Mucosa of descending colon (tissue), 3 donors: Measurements from ENCODE around the gene AOPEP. TPM values are rescaled to one million over a fixed set of nuclear protein-coding genes. Genes with fewer than 3 reads are reported as not detected.

Source experiments
- ATAC-seq: fragments of 200-7000 bp; cut with Tn5 transposase; one replicate; pipeline ENCODE4 v1.9.1; 2020; ENCODE audit warnings: mild to moderate bottlenecking, moderate library complexity
- DNase-seq, 3 donors: peaks; one replicate each; pipeline ENCODE4 v3.0.0-alpha.2; 2020
- H3K36me3 ChIP-seq: fragments of 200-600 bp; one replicate; pipeline ENCODE4 v1.8.0; 2021; ENCODE audit warnings: low read depth, mild to moderate bottlenecking
- H3K4me1 ChIP-seq: fragments of 200-600 bp; one replicate; pipeline ENCODE4 v1.8.0; 2021; ENCODE audit warnings: low read depth, mild to moderate bottlenecking
- H3K4me3 ChIP-seq: fragments of 200-600 bp; one replicate; pipeline ENCODE4 v1.8.0; 2021; ENCODE audit warnings: mild to moderate bottlenecking
- H3K9me3 ChIP-seq: fragments of 200-600 bp; one replicate; pipeline ENCODE4 v1.8.0; 2021; ENCODE audit warnings: mild to moderate bottlenecking
- intact Hi-C, 2 donors: fragments of 100-400 bp; cut with DNase I in 1 of 2; cut with micrococcal nuclease in 1 of 2; formaldehyde crosslinking; loops; one replicate each; pipeline versions ENCODE4 v1.11.0 to v1.11.1; 2022; cut with DNase I, micrococcal nuclease
- total RNA-seq, 3 donors: library from RNA; stranded (reverse); fragmentation: NEBNext Ultra II Directional in 2 of 3; extraction: Animal tissue kit (Norgen Biotek cat#: 25700) in 2 of 3; gene quantifications; one replicate each; pipeline versions ENCODE4 v1.2.1 to v1.2.4, GENCODE V29; 2021 to 2023
- TF ChIP-seq, protein P1 (sequence below): fragments of 200-600 bp; IDR thresholded peaks from one replicate; pipeline ENCODE4 v1.8.0; 2022; ENCODE audit warnings: antibody characterized with exemption, mild to moderate bottlenecking
- donor health status: DM: no; HTN: no; CAD: no; lungs with moderate emphysema.
- donor health status: DM: no; HTN: no; CAD: no.
- donor health status: DM: no; HTN: yes; CAD: no.

AOPEP gene
- total RNA-seq, 3 donors from 2014 or later: 47.5 to 102 (median 57.8) TPM

- peaks cover 7% of the 10 kb centered on the region for H3K36me3 ChIP-seq
- ATAC-seq (no peak), DNase-seq (no peak)
- H3K4me3 ChIP-seq: no peak overlapping the region
- peaks cover 42% of the 10 kb centered on the region for H3K4me1 ChIP-seq
- no peaks in the 10 kb centered on the region for H3K9me3 ChIP-seq
- intact Hi-C loops: no loop called here
- TF ChIP-seq, protein P1, sequence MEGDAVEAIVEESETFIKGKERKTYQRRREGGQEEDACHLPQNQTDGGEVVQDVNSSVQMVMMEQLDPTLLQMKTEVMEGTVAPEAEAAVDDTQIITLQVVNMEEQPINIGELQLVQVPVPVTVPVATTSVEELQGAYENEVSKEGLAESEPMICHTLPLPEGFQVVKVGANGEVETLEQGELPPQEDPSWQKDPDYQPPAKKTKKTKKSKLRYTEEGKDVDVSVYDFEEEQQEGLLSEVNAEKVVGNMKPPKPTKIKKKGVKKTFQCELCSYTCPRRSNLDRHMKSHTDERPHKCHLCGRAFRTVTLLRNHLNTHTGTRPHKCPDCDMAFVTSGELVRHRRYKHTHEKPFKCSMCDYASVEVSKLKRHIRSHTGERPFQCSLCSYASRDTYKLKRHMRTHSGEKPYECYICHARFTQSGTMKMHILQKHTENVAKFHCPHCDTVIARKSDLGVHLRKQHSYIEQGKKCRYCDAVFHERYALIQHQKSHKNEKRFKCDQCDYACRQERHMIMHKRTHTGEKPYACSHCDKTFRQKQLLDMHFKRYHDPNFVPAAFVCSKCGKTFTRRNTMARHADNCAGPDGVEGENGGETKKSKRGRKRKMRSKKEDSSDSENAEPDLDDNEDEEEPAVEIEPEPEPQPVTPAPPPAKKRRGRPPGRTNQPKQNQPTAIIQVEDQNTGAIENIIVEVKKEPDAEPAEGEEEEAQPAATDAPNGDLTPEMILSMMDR: no peak
Measured at GRCh38 chr9:95089257-95090022, 362.9 kb downstream of the AOPEP start.

- Histone ChIP-seq H3K4me1 (peaks cover 42% of the 10 kb centered on the region), H3K36me3 (peaks cover 7% of the 10 kb centered on the region), H3K9me3 (no peaks in the 10 kb centered on the region), H3K4me3 (no peak overlapping the region)
- DNase-seq: peak in 1 of 3 donors; percentile 66
- TF ChIP-seq, protein P1: no peak
- ATAC-seq: peak; percentile 17
- intact Hi-C loops: no loop called here
Measured at GRCh38 chr9:95090023-95090791, 363.7 kb downstream of the AOPEP start.

GRCh38 chr9:95090871-95091577 lies 364.5 kb downstream of the AOPEP start:
- ATAC-seq (no peak), DNase-seq (no peak)
- Histone ChIP-seq H3K9me3 (no peaks in the 10 kb centered on the region), H3K4me3 (no peak overlapping the region), H3K4me1 (peaks cover 42% of the 10 kb centered on the region), H3K36me3 (peaks cover 4% of the 10 kb centered on the region)
- intact Hi-C loops: no loop called here
- TF ChIP-seq, protein P1: no peak

DNA sequence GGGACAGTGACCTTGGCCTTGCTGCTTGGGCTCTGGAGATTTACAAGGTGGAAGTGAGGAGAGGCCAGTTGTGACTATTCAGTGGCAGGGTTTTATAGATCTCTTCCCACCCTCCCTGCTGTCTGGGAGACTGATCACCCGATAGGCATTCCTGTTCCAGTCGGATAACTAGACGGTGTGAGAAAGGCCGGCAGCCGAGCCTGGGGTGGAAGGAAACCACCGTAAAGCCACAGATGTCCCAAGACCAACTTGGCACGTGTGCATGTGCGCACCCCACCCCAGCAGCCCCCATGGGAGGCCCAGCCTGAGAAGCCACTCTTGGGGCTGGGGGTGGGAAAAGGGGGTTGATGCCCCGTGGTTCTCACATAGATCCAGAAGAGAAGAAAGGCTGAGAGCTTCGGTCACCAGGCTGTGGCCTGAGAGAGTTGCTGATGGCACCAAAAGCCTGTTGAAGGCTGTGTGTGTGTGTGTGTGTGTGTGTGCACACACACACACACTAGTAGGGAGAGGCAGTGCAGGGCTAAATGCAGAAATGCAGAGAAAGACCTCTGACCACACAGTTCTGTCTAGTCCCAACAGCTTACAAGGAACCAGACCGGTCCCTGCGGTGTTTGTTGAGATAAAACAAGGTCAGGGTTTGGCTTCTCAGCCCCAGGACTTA lies 365.2 kb downstream of the AOPEP start:
- no peaks in the 10 kb centered on the region for H3K9me3 ChIP-seq
- ATAC-seq (peak; percentile 41), DNase-seq (no peak)
- intact Hi-C loops: no loop called here
- no peaks in the 10 kb centered on the region for H3K36me3 ChIP-seq
- no peak overlapping the region for H3K4me3 ChIP-seq
- peaks cover 42% of the 10 kb centered on the region for H3K4me1 ChIP-seq
- TF ChIP-seq, protein P1: no peak
